K562 (cell line): Measurements from ENCODE around the gene MACF1.

Experiments
- CTCF ChIP-seq, 3 experiments: IDR thresholded peaks in 2 of 3; conservative IDR thresholded peaks in 1 of 3; 2 replicates each; pipeline ENCODE4 v1.5.1; 2011 to 2012; ENCODE audit warnings: low read length in 3 of 3, mild to moderate bottlenecking in 3 of 3, control low read depth in 2 of 3, improper control_type of control experiment in 1 of 3, inconsistent platforms in 1 of 3, low read depth in 1 of 3, mixed read lengths in 1 of 3, moderate library complexity in 1 of 3; ENCODE audit not compliant: insufficient read depth in 2 of 3
- ESRRA ChIP-seq: fragments of 450-650 bp; IDR thresholded peaks from 2 replicates; pipeline ENCODE4 v1.6.1; 2014; ENCODE audit warnings: low read depth, mild to moderate bottlenecking, moderate library complexity, borderline replicate concordance

- TF ChIP-seq CTCF (IDR thresholded peaks at IDR 0.05 in 2 of 3, conservative IDR thresholded peaks at IDR 0.05 in 1 of 3; ENCODE audit: insufficient read depth in 2 of 3, low read depth in 1 of 3, low read length in 3 of 3) (no peak), ESRRA (no peak)
These were observed 286.2 kb downstream of the MACF1 start for GRCh38 chr1:39490596-39491145.
